Activated CD8-positive, alpha-beta T cell treated with anti-CD3 and anti-CD28 coated beads for 36 hours (primary cell): Measurements from ENCODE around the gene EIF4A2. TPM values are rescaled to one million over a fixed set of nuclear protein-coding genes. Genes with fewer than 3 reads are reported as not detected.

Experiments used
- ATAC-seq: fragments of 200-7000 bp; cut with Tn5 transposase; one replicate; pipeline ENCODE4 v1.10.0; 2021; ENCODE audit warnings: mild to moderate bottlenecking, moderate library complexity
- CTCF ChIA-PET: fragments of 350-600 bp; sonication (Branson Sonifier 250); formaldehyde crosslinking; loops from one replicate; lab custom pipeline; 2021; ENCODE audit warnings: antibody characterized with exemption; lab: Charles Lee
- POLR2A ChIA-PET: fragments of 350-600 bp; sonication (Branson Sonifier 250); formaldehyde crosslinking; loops from one replicate; lab custom pipeline; 2021; ENCODE audit warnings: antibody characterized with exemption; lab: Charles Lee
- DNase-seq: peaks from one replicate; pipeline ENCODE4 v3.0.0-alpha.2; 2020
- H3K27ac Mint-ChIP-seq: one replicate; pipeline ENCODE4 v1.8.0; 2021; ENCODE audit warnings: mild to moderate bottlenecking, mixed read lengths
- H3K27me3 Mint-ChIP-seq: one replicate; pipeline ENCODE4 v1.8.0; 2021; ENCODE audit warnings: mixed read lengths
- H3K36me3 Mint-ChIP-seq: one replicate; pipeline ENCODE4 v1.8.0; 2021; ENCODE audit warnings: low read depth, mixed read lengths
- H3K4me1 Mint-ChIP-seq: one replicate; pipeline ENCODE4 v1.8.0; 2021; ENCODE audit warnings: low read depth, mixed read lengths
- H3K4me3 Mint-ChIP-seq: one replicate; pipeline ENCODE4 v1.8.0; 2021; ENCODE audit warnings: mild to moderate bottlenecking, moderate library complexity, mixed read lengths
- H3K9me3 Mint-ChIP-seq: one replicate; pipeline ENCODE4 v1.8.0; 2021; ENCODE audit warnings: mixed read lengths
- intact Hi-C: fragments of 100-400 bp; cut with micrococcal nuclease; formaldehyde crosslinking; loops from one replicate; pipeline ENCODE4 v1.10.0; 2022
- total RNA-seq, 2 experiments: library from RNA; stranded (reverse); gene quantifications; one replicate each; pipeline ENCODE4 v1.2.3, GENCODE V29; 2021
- TF ChIP-seq, protein P1 (sequence below): fragments of 200-600 bp; IDR thresholded peaks from one replicate; pipeline ENCODE4 v1.8.0; 2022; ENCODE audit warnings: antibody characterized with exemption, mild to moderate bottlenecking

The EIF4A2 gene
- total RNA-seq, 2 experiments from 2014 or later: 450 to 466 TPM

DNA sequence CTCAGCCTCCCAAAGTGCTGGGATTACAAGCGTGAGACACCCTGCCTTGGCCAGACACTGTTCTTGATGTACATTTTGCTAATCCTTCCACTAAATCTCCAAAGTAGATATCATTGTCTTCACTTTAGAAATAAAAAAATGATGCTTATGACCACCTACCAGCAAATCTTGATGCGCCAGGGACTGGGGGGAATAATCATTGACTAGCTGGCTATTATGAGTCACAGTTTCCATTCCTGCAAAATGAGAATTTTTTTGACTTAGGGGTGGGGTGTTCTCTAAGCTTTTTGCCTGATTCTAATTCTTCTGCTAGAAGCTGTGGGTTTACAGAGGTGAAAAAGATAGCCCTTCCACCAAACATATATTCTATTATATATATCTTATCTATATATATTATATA lies 40.0 kb downstream of the EIF4A2 start:
- POLR2A ChIA-PET: interaction anchor here (0.6 to 7.8 kb wide), 2 partner anchors 39 to 206 kb away, joined by 4 to 81 read pairs; partner anchors contain the start of gene EIF4A2
- H3K4me1 Mint-ChIP-seq: peaks cover 26% of the 10 kb centered on the region
- DNase-seq: peak; percentile 17
- peaks cover 8% of the 10 kb centered on the region for H3K27me3 Mint-ChIP-seq
- no peak overlapping the region for H3K4me3 Mint-ChIP-seq
- H3K9me3 Mint-ChIP-seq: no peaks in the 10 kb centered on the region
- ATAC-seq: no peak
- peaks cover 16% of the 10 kb centered on the region for H3K36me3 Mint-ChIP-seq
- TF ChIP-seq, protein P1, sequence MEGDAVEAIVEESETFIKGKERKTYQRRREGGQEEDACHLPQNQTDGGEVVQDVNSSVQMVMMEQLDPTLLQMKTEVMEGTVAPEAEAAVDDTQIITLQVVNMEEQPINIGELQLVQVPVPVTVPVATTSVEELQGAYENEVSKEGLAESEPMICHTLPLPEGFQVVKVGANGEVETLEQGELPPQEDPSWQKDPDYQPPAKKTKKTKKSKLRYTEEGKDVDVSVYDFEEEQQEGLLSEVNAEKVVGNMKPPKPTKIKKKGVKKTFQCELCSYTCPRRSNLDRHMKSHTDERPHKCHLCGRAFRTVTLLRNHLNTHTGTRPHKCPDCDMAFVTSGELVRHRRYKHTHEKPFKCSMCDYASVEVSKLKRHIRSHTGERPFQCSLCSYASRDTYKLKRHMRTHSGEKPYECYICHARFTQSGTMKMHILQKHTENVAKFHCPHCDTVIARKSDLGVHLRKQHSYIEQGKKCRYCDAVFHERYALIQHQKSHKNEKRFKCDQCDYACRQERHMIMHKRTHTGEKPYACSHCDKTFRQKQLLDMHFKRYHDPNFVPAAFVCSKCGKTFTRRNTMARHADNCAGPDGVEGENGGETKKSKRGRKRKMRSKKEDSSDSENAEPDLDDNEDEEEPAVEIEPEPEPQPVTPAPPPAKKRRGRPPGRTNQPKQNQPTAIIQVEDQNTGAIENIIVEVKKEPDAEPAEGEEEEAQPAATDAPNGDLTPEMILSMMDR: no peak
- CTCF ChIA-PET: interaction anchor here (0.9 to 9.0 kb wide), 2 partner anchors 18 to 208 kb away, joined by 3 to 129 read pairs; partner anchors contain the start of gene AHSG
- no peak overlapping the region for H3K27ac Mint-ChIP-seq
- intact Hi-C loops: loop anchor here (5.0 kb wide), 1 partner anchor 206 kb away; no protein-coding TSS in a partner anchor

DNA sequence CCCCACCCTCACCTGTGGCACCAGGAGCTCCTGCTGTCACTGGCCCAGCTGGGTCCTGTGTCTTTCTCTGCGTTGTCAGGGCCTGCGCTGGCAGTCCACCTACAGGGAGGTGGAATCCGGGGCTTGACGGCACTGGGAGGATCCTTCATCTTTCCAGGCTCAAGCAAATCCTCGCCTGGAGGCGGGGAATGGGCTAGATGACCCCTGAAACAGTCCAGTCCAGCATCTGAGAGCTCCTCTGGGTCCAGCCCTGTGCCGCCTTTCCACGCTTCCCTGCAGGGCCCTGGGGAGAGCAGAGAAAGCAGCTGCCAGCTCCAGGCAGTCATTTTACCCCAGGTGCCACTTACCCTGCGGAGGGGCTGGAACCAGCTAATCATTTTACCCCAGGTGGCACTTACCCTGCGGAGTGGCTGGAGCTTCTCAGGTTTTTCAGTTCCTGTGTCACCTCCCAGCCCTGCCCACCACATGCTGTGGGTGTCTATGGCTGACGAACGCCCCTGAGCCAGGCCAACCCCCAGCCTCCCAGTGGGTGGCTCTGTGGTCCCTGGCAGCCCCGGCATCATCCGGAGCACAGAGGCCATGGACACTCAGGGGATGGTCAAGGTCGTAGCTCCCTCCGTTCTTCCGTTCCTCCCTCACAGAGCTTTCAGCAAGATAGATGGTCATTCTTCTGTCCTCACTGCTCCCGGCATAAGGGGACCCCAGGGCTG lies 41.2 kb downstream of the EIF4A2 start:
- Mint-ChIP-seq H3K36me3 (peaks cover 14% of the 10 kb centered on the region), H3K4me1 (peaks cover 31% of the 10 kb centered on the region), H3K9me3 (no peaks in the 10 kb centered on the region), H3K27me3 (peaks cover 16% of the 10 kb centered on the region), H3K27ac (no peak overlapping the region), H3K4me3 (peak overlapping the region; percentile 81)
- peak; percentile 15 for DNase-seq
- ChIA-PET CTCF (interaction anchor here (0.9 to 9.0 kb wide), 3 partner anchors 11 to 340 kb away, joined by 3 to 129 read pairs (median 3); partner anchors contain the start of gene AHSG), POLR2A (interaction anchor here (0.7 to 7.8 kb wide), 11 partner anchors 10 to 239 kb away, joined by 3 to 81 read pairs (median 8); partner anchors contain the start of genes EIF4A2 and RFC4)
- intact Hi-C loops: loop anchor here (5.0 kb wide), 1 partner anchor 207 kb away; no protein-coding TSS in a partner anchor
- TF ChIP-seq, protein P1: no peak
- no peak for ATAC-seq

GRCh38 chr3:186825294-186825821 lies 42.0 kb downstream of the EIF4A2 start:
- peak overlapping the region; percentile 81 for H3K4me3 Mint-ChIP-seq
- TF ChIP-seq, protein P1: no peak
- H3K4me1 Mint-ChIP-seq: peaks cover 31% of the 10 kb centered on the region
- H3K27me3 Mint-ChIP-seq: peaks cover 23% of the 10 kb centered on the region
- intact Hi-C loops: no loop called here
- ATAC-seq: peak; percentile 68
- H3K27ac Mint-ChIP-seq: peak overlapping the region; percentile 71
- POLR2A ChIA-PET: interaction anchor here (0.6 to 7.8 kb wide), 12 partner anchors 9 to 292 kb away, joined by 3 to 81 read pairs (median 6); partner anchors contain the start of genes EIF4A2 and RFC4
- DNase-seq: peak; percentile 73
- CTCF ChIA-PET: interaction anchor here (0.9 to 9.0 kb wide), 3 partner anchors 11 to 340 kb away, joined by 3 to 129 read pairs (median 3); partner anchors contain the start of gene AHSG
- H3K9me3 Mint-ChIP-seq: no peaks in the 10 kb centered on the region
- peaks cover 14% of the 10 kb centered on the region for H3K36me3 Mint-ChIP-seq

GRCh38 chr3:186825872-186826409 lies 42.6 kb downstream of the EIF4A2 start:
- intact Hi-C loops: no loop called here
- H3K9me3 Mint-ChIP-seq: no peaks in the 10 kb centered on the region
- DNase-seq: no peak
- ChIA-PET POLR2A (interaction anchor here (0.6 to 7.8 kb wide), 10 partner anchors 16 to 292 kb away, joined by 3 to 81 read pairs (median 8); partner anchors contain the start of genes EIF4A2 and RFC4), CTCF (interaction anchor here (0.9 to 9.0 kb wide), 5 partner anchors 12 to 339 kb away, joined by 3 to 129 read pairs (median 3); partner anchors contain the start of gene AHSG)
- TF ChIP-seq, protein P1: no peak
- peaks cover 26% of the 10 kb centered on the region for H3K27me3 Mint-ChIP-seq
- H3K4me3 Mint-ChIP-seq: peak overlapping the region; percentile 81
- peaks cover 31% of the 10 kb centered on the region for H3K4me1 Mint-ChIP-seq
- peaks cover 14% of the 10 kb centered on the region for H3K36me3 Mint-ChIP-seq
- peak; percentile 11 for ATAC-seq
- H3K27ac Mint-ChIP-seq: peak overlapping the region; percentile 71
